Type B pancreatic cell (in vitro differentiated cells): ENCODE data around the gene SIM1. TPM values are rescaled to one million over a fixed set of nuclear protein-coding genes. Genes with fewer than 3 reads are reported as not detected.

ENCODE experiments used
- DNase-seq: peaks from one replicate; pipeline ENCODE4 v3.0.0; 2021; ENCODE audit warnings: mixed read lengths; ENCODE audit not compliant: unreplicated experiment; ENCODE audit errors: extremely low spot score
- H3K27ac Mint-ChIP-seq: 2 replicates; pipeline ENCODE4 v1.8.0; 2021; ENCODE audit warnings: mild to moderate bottlenecking, mixed read lengths
- H3K27me3 Mint-ChIP-seq: 2 replicates; pipeline ENCODE4 v1.8.0; 2021; ENCODE audit warnings: mixed read lengths
- H3K36me3 Mint-ChIP-seq: 2 replicates; pipeline ENCODE4 v1.8.0; 2021; ENCODE audit warnings: mixed read lengths
- H3K4me1 Mint-ChIP-seq: one replicate; pipeline ENCODE4 v1.8.0; 2021; ENCODE audit warnings: mixed read lengths; ENCODE audit not compliant: unreplicated experiment
- H3K4me3 Mint-ChIP-seq: 2 replicates; pipeline ENCODE4 v1.8.0; 2021; ENCODE audit warnings: mild to moderate bottlenecking, mixed read lengths
- H3K9me3 Mint-ChIP-seq: 2 replicates; pipeline ENCODE4 v1.8.0; 2021; ENCODE audit warnings: mixed read lengths
- CTCF ChIP-seq: fragments of 200-600 bp; sonication (generic); conservative IDR thresholded peaks from 2 replicates; pipeline ENCODE4 v1.5.0; 2021; ENCODE audit warnings: antibody characterized with exemption, mild to moderate bottlenecking
- total RNA-seq: library from RNA; stranded (reverse); gene quantifications from 2 replicates; pipeline ENCODE4 v1.2.1, GENCODE V29; 2021; ENCODE audit warnings: low replicate concordance

SIM1 gene
- total RNA-seq, 1 donor from 2014 or later, result 7.1 TPM

- no peaks in the 10 kb centered on the region for H3K36me3 Mint-ChIP-seq
- DNase-seq, result no peak
These were observed 8.4 kb downstream of the SIM1 start for GRCh38 chr6:100456141-100456907.

GRCh38 chr6:100455230-100456124, 9.2 kb downstream of the SIM1 start:
- Mint-ChIP-seq H3K4me3 (peak overlapping the region; percentile 81), H3K9me3 (no peaks in the 10 kb centered on the region), H3K27me3 (no peaks in the 10 kb centered on the region), H3K4me1 (peaks cover 13% of the 10 kb centered on the region), H3K27ac (peak overlapping the region; percentile 80), H3K36me3 (no peaks in the 10 kb centered on the region)
- TF ChIP-seq CTCF, result no peak
- DNase-seq, result no peak

More at GRCh38 chr6:100456141-100456907, 8.4 kb downstream of the SIM1 start:
- H3K27ac Mint-ChIP-seq, result peak overlapping the region; percentile 80
- peaks cover 13% of the 10 kb centered on the region for H3K4me1 Mint-ChIP-seq
- no peaks in the 10 kb centered on the region for H3K27me3 Mint-ChIP-seq
- no peaks in the 10 kb centered on the region for H3K9me3 Mint-ChIP-seq
- no peak for TF ChIP-seq CTCF
- peak overlapping the region; percentile 81 for H3K4me3 Mint-ChIP-seq

GRCh38 chr6:100454551-100455229, 10.0 kb downstream of the SIM1 start:
- H3K4me3 Mint-ChIP-seq, result peak overlapping the region; percentile 81
- H3K9me3 Mint-ChIP-seq, result no peaks in the 10 kb centered on the region
- H3K36me3 Mint-ChIP-seq, result no peaks in the 10 kb centered on the region
- DNase-seq, result no peak
- peak overlapping the region; percentile 80 for H3K27ac Mint-ChIP-seq
- no peak for TF ChIP-seq CTCF
- H3K27me3 Mint-ChIP-seq, result no peaks in the 10 kb centered on the region
- peaks cover 13% of the 10 kb centered on the region for H3K4me1 Mint-ChIP-seq

- no peak for DNase-seq
- H3K27me3 Mint-ChIP-seq, result no peaks in the 10 kb centered on the region
- H3K4me3 Mint-ChIP-seq, result peak overlapping the region; percentile 81
- peaks cover 13% of the 10 kb centered on the region for H3K4me1 Mint-ChIP-seq
- H3K36me3 Mint-ChIP-seq, result no peaks in the 10 kb centered on the region
- TF ChIP-seq CTCF, result no peak
- no peaks in the 10 kb centered on the region for H3K9me3 Mint-ChIP-seq
- H3K27ac Mint-ChIP-seq, result peak overlapping the region; percentile 41
These were observed 10.8 kb downstream of the SIM1 start for GRCh38 chr6:100453701-100454521.

- Mint-ChIP-seq H3K4me1 (peaks cover 13% of the 10 kb centered on the region), H3K27ac (no peak overlapping the region), H3K27me3 (no peaks in the 10 kb centered on the region), H3K9me3 (no peaks in the 10 kb centered on the region), H3K4me3 (no peak overlapping the region), H3K36me3 (no peaks in the 10 kb centered on the region)
- no peak for DNase-seq
- no peak for TF ChIP-seq CTCF
These were observed 11.7 kb downstream of the SIM1 start for GRCh38 chr6:100452998-100453397.
